Measurements from ENCODE around the gene SCYGR5.

The SCYGR5 gene

GRCh38 chr2:227653419-227653818 lies 13.2 kb upstream of the SCYGR5 start:
- no peak overlapping the region for H3K23ac ChIP-seq (ENCODE audit: low read depth, low read length, poor library complexity)
- H4K8ac ChIP-seq (ENCODE audit: low read depth, low read length), result no peak overlapping the region
- H3K4me1 ChIP-seq (ENCODE audit: control insufficient read depth in 2 of 2, insufficient read depth in 1 of 2, low read depth in 1 of 2, low read length in 2 of 2), result no peaks in the 10 kb centered on the region
- no peak overlapping the region for H2BK15ac ChIP-seq (ENCODE audit: low read length)
- H3K9ac ChIP-seq (ENCODE audit: low read depth, low read length, poor library complexity), result no peak overlapping the region
- H3K9me3 ChIP-seq (replicated peaks in 1 of 2; ENCODE audit: control insufficient read depth in 2 of 2, insufficient read depth in 1 of 2, low read depth in 1 of 2, low read length in 2 of 2), result no peaks in the 10 kb centered on the region
- no peak overlapping the region for H2AFZ ChIP-seq (ENCODE audit: low read length)
- no peak for DNase-seq (ENCODE audit: low spot score)
- no peak overlapping the region for H3K4me3 ChIP-seq (ENCODE audit: low read length in 2 of 2)
- no peak overlapping the region for H2BK5ac ChIP-seq (ENCODE audit: low read length)
- WGBS, 2 donors (ENCODE audit: extremely low coverage in 2 of 2, insufficient read length in 2 of 2, insufficient replicate concordance in 1 of 2), result no CpG with 5 or more reads among the region's 4 CpGs
- no peak overlapping the region for H2BK120ac ChIP-seq (ENCODE audit: low read depth, low read length)
- H3K27ac ChIP-seq (replicated peaks; ENCODE audit: low read length), result no peak overlapping the region
- H3K4ac ChIP-seq (ENCODE audit: low read length), result no peak overlapping the region
- no peaks in the 10 kb centered on the region for H3K36me3 ChIP-seq (replicated peaks in 1 of 2; ENCODE audit: control insufficient read depth in 2 of 2, insufficient read depth in 2 of 2, low read length in 2 of 2)
- no peak overlapping the region for H3K14ac ChIP-seq (ENCODE audit: low read length)
- H3K27me3 ChIP-seq (ENCODE audit: control insufficient read depth in 3 of 3, insufficient read depth in 3 of 3, low read depth in 1 of 3, low read length in 3 of 3), result no peaks in the 10 kb centered on the region
- H3K4me2 ChIP-seq (ENCODE audit: insufficient read depth, low read length, poor library complexity, severe bottlenecking), result no peak overlapping the region
- H3K79me1 ChIP-seq (ENCODE audit: low read depth, low read length), result no peaks in the 10 kb centered on the region
- H4K91ac ChIP-seq (ENCODE audit: low read depth, low read length, poor library complexity), result no peak overlapping the region
- no peak overlapping the region for H2AK5ac ChIP-seq (ENCODE audit: low read depth, low read length)
- no peak overlapping the region for H3K18ac ChIP-seq (ENCODE audit: low read length)
- no peak overlapping the region for H2BK12ac ChIP-seq (ENCODE audit: low read length)

- no peak overlapping the region for H3K18ac ChIP-seq (ENCODE audit: low read length)
- no peak overlapping the region for H4K8ac ChIP-seq (ENCODE audit: low read depth, low read length)
- no peak overlapping the region for H2BK120ac ChIP-seq (ENCODE audit: low read depth, low read length)
- H3K23ac ChIP-seq (ENCODE audit: low read depth, low read length, poor library complexity), result no peak overlapping the region
- H3K4me1 ChIP-seq (ENCODE audit: control insufficient read depth in 2 of 2, insufficient read depth in 1 of 2, low read depth in 1 of 2, low read length in 2 of 2), result no peaks in the 10 kb centered on the region
- H2BK15ac ChIP-seq (ENCODE audit: low read length), result no peak overlapping the region
- no peak overlapping the region for H3K9ac ChIP-seq (ENCODE audit: low read depth, low read length, poor library complexity)
- no CpG with 5 or more reads among the region's 1 CpG for WGBS, 2 donors (ENCODE audit: extremely low coverage in 2 of 2, insufficient read length in 2 of 2, insufficient replicate concordance in 1 of 2)
- H3K79me1 ChIP-seq (ENCODE audit: low read depth, low read length), result no peaks in the 10 kb centered on the region
- H3K4me2 ChIP-seq (ENCODE audit: insufficient read depth, low read length, poor library complexity, severe bottlenecking), result no peak overlapping the region
- no peaks in the 10 kb centered on the region for H3K36me3 ChIP-seq (replicated peaks in 1 of 2; ENCODE audit: control insufficient read depth in 2 of 2, insufficient read depth in 2 of 2, low read length in 2 of 2)
- H3K9me3 ChIP-seq (replicated peaks in 1 of 2; ENCODE audit: control insufficient read depth in 2 of 2, insufficient read depth in 1 of 2, low read depth in 1 of 2, low read length in 2 of 2), result no peaks in the 10 kb centered on the region
- H3K27me3 ChIP-seq (ENCODE audit: control insufficient read depth in 3 of 3, insufficient read depth in 3 of 3, low read depth in 1 of 3, low read length in 3 of 3), result no peaks in the 10 kb centered on the region
- H2AFZ ChIP-seq (ENCODE audit: low read length), result no peak overlapping the region
- no peak overlapping the region for H2BK5ac ChIP-seq (ENCODE audit: low read length)
- H3K4me3 ChIP-seq (ENCODE audit: low read length in 2 of 2), result no peak overlapping the region
- H4K91ac ChIP-seq (ENCODE audit: low read depth, low read length, poor library complexity), result no peak overlapping the region
- H3K27ac ChIP-seq (replicated peaks; ENCODE audit: low read length), result no peak overlapping the region
- no peak overlapping the region for H3K4ac ChIP-seq (ENCODE audit: low read length)
- DNase-seq (ENCODE audit: low spot score), result no peak
- H2AK5ac ChIP-seq (ENCODE audit: low read depth, low read length), result no peak overlapping the region
- no peak overlapping the region for H3K14ac ChIP-seq (ENCODE audit: low read length)
- H2BK12ac ChIP-seq (ENCODE audit: low read length), result no peak overlapping the region
Observed at GRCh38 chr2:227654426-227654825, 12.2 kb upstream of the SCYGR5 start.

- no peaks in the 10 kb centered on the region for H3K27me3 ChIP-seq (ENCODE audit: control insufficient read depth in 3 of 3, insufficient read depth in 3 of 3, low read depth in 1 of 3, low read length in 3 of 3)
- H4K91ac ChIP-seq (ENCODE audit: low read depth, low read length, poor library complexity), result no peak overlapping the region
- H3K4me1 ChIP-seq (ENCODE audit: control insufficient read depth in 2 of 2, insufficient read depth in 1 of 2, low read depth in 1 of 2, low read length in 2 of 2), result no peaks in the 10 kb centered on the region
- H3K9ac ChIP-seq (ENCODE audit: low read depth, low read length, poor library complexity), result no peak overlapping the region
- no peak overlapping the region for H2BK120ac ChIP-seq (ENCODE audit: low read depth, low read length)
- H3K9me3 ChIP-seq (replicated peaks in 1 of 2; ENCODE audit: control insufficient read depth in 2 of 2, insufficient read depth in 1 of 2, low read depth in 1 of 2, low read length in 2 of 2), result no peaks in the 10 kb centered on the region
- WGBS, 2 donors (ENCODE audit: extremely low coverage in 2 of 2, insufficient read length in 2 of 2, insufficient replicate concordance in 1 of 2), result no CpG with 5 or more reads among the region's 1 CpG
- DNase-seq (ENCODE audit: low spot score), result no peak
- H3K36me3 ChIP-seq (replicated peaks in 1 of 2; ENCODE audit: control insufficient read depth in 2 of 2, insufficient read depth in 2 of 2, low read length in 2 of 2), result no peaks in the 10 kb centered on the region
- H3K4me3 ChIP-seq (ENCODE audit: low read length in 2 of 2), result no peak overlapping the region
- no peak overlapping the region for H3K27ac ChIP-seq (replicated peaks; ENCODE audit: low read length)
- no peak overlapping the region for H2AFZ ChIP-seq (ENCODE audit: low read length)
- no peak overlapping the region for H3K23ac ChIP-seq (ENCODE audit: low read depth, low read length, poor library complexity)
- H2AK5ac ChIP-seq (ENCODE audit: low read depth, low read length), result no peak overlapping the region
- H3K4me2 ChIP-seq (ENCODE audit: insufficient read depth, low read length, poor library complexity, severe bottlenecking), result no peak overlapping the region
- no peak overlapping the region for H3K4ac ChIP-seq (ENCODE audit: low read length)
- H3K18ac ChIP-seq (ENCODE audit: low read length), result no peak overlapping the region
- H2BK5ac ChIP-seq (ENCODE audit: low read length), result no peak overlapping the region
- H4K8ac ChIP-seq (ENCODE audit: low read depth, low read length), result no peak overlapping the region
- H3K14ac ChIP-seq (ENCODE audit: low read length), result no peak overlapping the region
- no peaks in the 10 kb centered on the region for H3K79me1 ChIP-seq (ENCODE audit: low read depth, low read length)
- no peak overlapping the region for H2BK15ac ChIP-seq (ENCODE audit: low read length)
- H2BK12ac ChIP-seq (ENCODE audit: low read length), result no peak overlapping the region
Observed at GRCh38 chr2:227655454-227655853, 11.2 kb upstream of the SCYGR5 start.

- Histone ChIP-seq H3K9ac (ENCODE audit: low read depth, low read length, poor library complexity) (no peak overlapping the region), H3K4me2 (ENCODE audit: insufficient read depth, low read length, poor library complexity, severe bottlenecking) (no peak overlapping the region), H4K8ac (ENCODE audit: low read depth, low read length) (no peak overlapping the region), H3K4me1 (ENCODE audit: control insufficient read depth in 2 of 2, insufficient read depth in 1 of 2, low read depth in 1 of 2, low read length in 2 of 2) (peaks cover 5 to 6% of the 10 kb centered on the region in 2 donors), H2AFZ (ENCODE audit: low read length) (no peak overlapping the region), H3K23ac (ENCODE audit: low read depth, low read length, poor library complexity) (no peak overlapping the region), H2BK120ac (ENCODE audit: low read depth, low read length) (no peak overlapping the region), H3K4ac (ENCODE audit: low read length) (no peak overlapping the region), H3K27me3 (ENCODE audit: control insufficient read depth in 3 of 3, insufficient read depth in 3 of 3, low read depth in 1 of 3, low read length in 3 of 3) (no peaks in the 10 kb centered on the region), H3K36me3 (replicated peaks in 1 of 2; ENCODE audit: control insufficient read depth in 2 of 2, insufficient read depth in 2 of 2, low read length in 2 of 2) (no peaks in the 10 kb centered on the region), H2BK12ac (ENCODE audit: low read length) (no peak overlapping the region), H2BK5ac (ENCODE audit: low read length) (no peak overlapping the region), H3K9me3 (replicated peaks in 1 of 2; ENCODE audit: control insufficient read depth in 2 of 2, insufficient read depth in 1 of 2, low read depth in 1 of 2, low read length in 2 of 2) (no peaks in the 10 kb centered on the region), H4K91ac (ENCODE audit: low read depth, low read length, poor library complexity) (no peak overlapping the region), H2BK15ac (ENCODE audit: low read length) (no peak overlapping the region), H3K18ac (ENCODE audit: low read length) (no peak overlapping the region), H2AK5ac (ENCODE audit: low read depth, low read length) (no peak overlapping the region), H3K14ac (ENCODE audit: low read length) (no peak overlapping the region), H3K79me1 (ENCODE audit: low read depth, low read length) (no peaks in the 10 kb centered on the region), H3K27ac (replicated peaks; ENCODE audit: low read length) (no peak overlapping the region), H3K4me3 (ENCODE audit: low read length in 2 of 2) (no peak overlapping the region)
- no peak for DNase-seq (ENCODE audit: low spot score)
- no CpG with 5 or more reads among the region's 8 CpGs for WGBS, 2 donors (ENCODE audit: extremely low coverage in 2 of 2, insufficient read length in 2 of 2, insufficient replicate concordance in 1 of 2)
Observed at GRCh38 chr2:227657199-227657845, 9.3 kb upstream of the SCYGR5 start.
